Activated CD4-positive, alpha-beta memory T cell treated with anti-CD3 and anti-CD28 coated beads for 36 hours (primary cell): ENCODE results near the gene KCNJ5. TPM values are rescaled to one million over a fixed set of nuclear protein-coding genes. Genes with fewer than 3 reads are reported as not detected.
A peak's percentile ranks its signal among the peaks of the same experiment; 100 is the strongest.

ENCODE experiments used
- CTCF ChIA-PET: fragments of 350-600 bp; sonication (Branson Sonifier 250); formaldehyde crosslinking; loops from one replicate; lab custom pipeline; 2021; ENCODE audit warnings: antibody characterized with exemption, inconsistent platforms; lab: Charles Lee
- POLR2A ChIA-PET: fragments of 350-600 bp; sonication (Branson Sonifier 250); formaldehyde crosslinking; loops from one replicate; lab custom pipeline; 2021; ENCODE audit warnings: antibody characterized with exemption; lab: Charles Lee
- DNase-seq: peaks from one replicate; pipeline ENCODE4 v3.0.0-alpha.2; 2020
- H3K27ac Mint-ChIP-seq: one replicate; pipeline ENCODE4 v1.8.0; 2021; ENCODE audit warnings: mixed read lengths
- H3K27me3 Mint-ChIP-seq: one replicate; pipeline ENCODE4 v1.8.0; 2021; ENCODE audit warnings: mixed read lengths
- H3K36me3 Mint-ChIP-seq: one replicate; pipeline ENCODE4 v1.8.0; 2021; ENCODE audit warnings: mixed read lengths
- H3K4me1 Mint-ChIP-seq: one replicate; pipeline ENCODE4 v1.8.0; 2021; ENCODE audit warnings: low read depth, mixed read lengths
- H3K4me3 Mint-ChIP-seq: one replicate; pipeline ENCODE4 v1.8.0; 2021; ENCODE audit warnings: mild to moderate bottlenecking, mixed read lengths
- H3K9me3 Mint-ChIP-seq: one replicate; pipeline ENCODE4 v1.8.0; 2021; ENCODE audit warnings: mixed read lengths
- intact Hi-C: fragments of 100-400 bp; cut with micrococcal nuclease; formaldehyde crosslinking; loops from one replicate; pipeline ENCODE4 v1.15.1; 2023
- total RNA-seq, 2 experiments: library from RNA; stranded (reverse); gene quantifications; one replicate each; pipeline ENCODE4 v1.2.3, GENCODE V29; 2021

The KCNJ5 gene
- total RNA-seq = not detected

DNA sequence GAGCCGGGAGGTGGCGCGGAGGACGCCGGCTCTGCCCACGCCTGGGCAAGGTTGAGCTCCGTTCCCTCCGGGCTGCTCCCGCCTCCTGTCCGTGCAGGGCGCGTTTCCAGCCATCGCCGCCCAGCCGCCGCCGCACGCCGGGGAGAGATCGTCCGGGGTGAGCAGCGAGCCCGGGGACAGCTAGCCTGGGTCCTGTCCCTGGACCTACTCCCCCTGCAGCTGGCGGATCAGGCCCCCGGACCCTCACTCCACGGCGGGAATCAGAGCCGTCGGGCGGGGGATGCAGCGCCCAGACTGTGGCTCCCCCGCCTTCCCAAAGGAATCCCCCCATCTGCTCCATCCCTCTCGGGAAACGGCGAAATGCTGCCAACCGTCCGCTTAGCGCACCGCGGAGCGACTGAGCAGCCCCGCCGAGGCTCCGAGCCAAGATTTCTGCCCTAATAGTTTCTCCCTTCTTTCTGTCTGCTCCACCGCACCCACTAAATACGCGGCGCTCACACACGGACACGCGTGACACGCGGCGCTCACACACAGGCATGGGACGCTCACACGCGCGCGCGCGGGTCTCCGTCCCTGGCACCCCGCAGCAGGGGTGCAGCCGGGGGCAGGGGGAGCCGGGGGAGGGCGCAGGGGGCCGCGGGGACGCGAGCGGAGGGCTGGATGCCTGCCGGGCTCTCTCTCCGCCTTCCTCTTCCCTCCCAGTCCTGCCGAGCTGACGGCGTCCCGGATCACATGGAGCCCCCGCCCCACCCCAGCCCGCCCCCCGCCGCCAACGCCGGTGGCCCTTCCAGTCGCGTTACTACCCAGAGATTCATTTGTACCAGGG lies at the start of gene KCNJ5:
Gene KCNJ5 (plus strand): TSS at position 814 of the 826 bp plus-strand sequence. CDS start 19,918 bp downstream, outside the sequence.
- ChIA-PET CTCF (interaction anchor here (1.0 to 6.4 kb wide), 4 partner anchors 9 to 66 kb away, joined by 3 to 31 read pairs (median 5); no protein-coding TSS in a partner anchor), POLR2A (no interaction called here)
- intact Hi-C loops = no loop called here
- no peaks in the 10 kb centered on the region for H3K36me3 Mint-ChIP-seq
- H3K27me3 Mint-ChIP-seq = peaks cover 38% of the 10 kb centered on the region
- H3K9me3 Mint-ChIP-seq = no peaks in the 10 kb centered on the region
- H3K4me1 Mint-ChIP-seq = peaks cover 3% of the 10 kb centered on the region
- H3K4me3 Mint-ChIP-seq = peak within 1 kb of the TSS; percentile 63
- no peak within 1 kb of the TSS for H3K27ac Mint-ChIP-seq
- DNase-seq = no peak

- H3K27ac Mint-ChIP-seq = no peak overlapping the region
- H3K9me3 Mint-ChIP-seq = no peaks in the 10 kb centered on the region
- CTCF ChIA-PET = no interaction called here
- H3K27me3 Mint-ChIP-seq = no peaks in the 10 kb centered on the region
- intact Hi-C loops = no loop called here
- POLR2A ChIA-PET = no interaction called here
- H3K4me1 Mint-ChIP-seq = peaks cover 87% of the 10 kb centered on the region
- DNase-seq = no peak
- no peaks in the 10 kb centered on the region for H3K36me3 Mint-ChIP-seq
- H3K4me3 Mint-ChIP-seq = no peak overlapping the region
These were observed 49.6 kb upstream of the KCNJ5 start for GRCh38 chr11:128841461-128842072.

DNA sequence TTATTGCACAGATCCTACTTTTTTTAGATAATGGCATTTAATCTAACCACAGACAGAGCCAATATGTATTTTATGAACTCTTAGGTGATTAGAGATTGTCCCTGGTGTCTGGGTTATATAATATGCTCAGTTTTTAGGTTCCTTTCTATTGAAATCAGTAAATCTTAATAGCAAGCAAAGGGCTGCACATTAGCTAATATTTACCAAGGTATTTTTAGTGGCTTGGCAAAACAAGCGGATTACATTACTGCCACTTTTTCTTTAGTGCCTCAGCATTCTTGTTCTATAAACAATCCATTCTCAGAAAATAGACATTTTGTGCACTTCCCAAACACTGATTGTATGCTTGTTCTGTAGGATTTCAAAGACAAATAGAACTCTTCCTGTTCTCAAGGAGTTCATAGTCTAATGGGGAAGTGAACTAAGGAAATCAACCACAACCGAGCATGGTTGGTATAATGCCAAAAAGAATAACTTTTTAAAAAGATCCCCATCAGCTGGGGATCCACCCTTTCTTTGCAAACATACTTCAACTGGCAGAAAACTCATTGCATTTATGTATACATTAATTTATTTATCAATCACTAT lies 47.9 kb upstream of the KCNJ5 start:
- no peaks in the 10 kb centered on the region for H3K36me3 Mint-ChIP-seq
- H3K27me3 Mint-ChIP-seq = no peaks in the 10 kb centered on the region
- no peak overlapping the region for H3K4me3 Mint-ChIP-seq
- ChIA-PET CTCF (interaction anchor here (3.2 to 5.3 kb wide), 3 partner anchors 13 to 686 kb away, joined by 19 to 38 read pairs (median 24); no protein-coding TSS in a partner anchor), POLR2A (no interaction called here)
- no peaks in the 10 kb centered on the region for H3K9me3 Mint-ChIP-seq
- intact Hi-C loops = no loop called here
- no peak overlapping the region for H3K27ac Mint-ChIP-seq
- no peak for DNase-seq
- H3K4me1 Mint-ChIP-seq = peaks cover 74% of the 10 kb centered on the region

DNA sequence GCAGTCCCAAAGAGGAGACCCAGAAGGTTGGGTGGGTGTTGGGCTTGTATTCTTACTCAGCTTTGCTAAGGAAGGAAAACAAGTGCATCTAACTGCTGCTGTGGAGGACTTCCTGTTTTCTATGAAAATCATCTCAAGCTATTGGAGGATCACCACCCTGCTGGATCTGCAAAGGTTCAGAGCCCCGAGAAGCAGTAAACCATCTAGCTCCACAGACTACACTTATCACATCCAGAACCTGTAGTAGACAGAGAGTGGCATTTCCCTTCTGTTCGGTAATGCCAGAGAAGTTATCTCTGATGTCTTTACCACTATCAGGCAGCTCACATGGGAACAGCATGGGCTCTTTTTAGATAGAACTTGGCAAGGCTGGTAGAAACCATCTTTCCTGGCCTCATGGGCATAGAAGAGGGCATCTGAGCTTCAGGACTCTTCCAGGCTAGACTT lies 45.8 kb upstream of the KCNJ5 start:
- ChIA-PET CTCF (interaction anchor here (0.6 to 5.3 kb wide), 4 partner anchors 14 to 688 kb away, joined by 6 to 38 read pairs (median 22); no protein-coding TSS in a partner anchor), POLR2A (interaction anchor here (0.7 kb wide), 2 partner anchors 8 to 111 kb away, joined by 3 read pairs; no protein-coding TSS in a partner anchor)
- peak; percentile 26 for DNase-seq
- Mint-ChIP-seq H3K4me3 (no peak overlapping the region), H3K4me1 (peaks cover 55% of the 10 kb centered on the region), H3K36me3 (no peaks in the 10 kb centered on the region), H3K27ac (peak overlapping the region; percentile 47), H3K27me3 (no peaks in the 10 kb centered on the region), H3K9me3 (no peaks in the 10 kb centered on the region)
- intact Hi-C loops = loop anchor here (2.0 to 5.0 kb wide), 3 partner anchors 13 to 813 kb away; no protein-coding TSS in a partner anchor

- Mint-ChIP-seq H3K27ac (no peak overlapping the region), H3K4me1 (peaks cover 41% of the 10 kb centered on the region), H3K36me3 (no peaks in the 10 kb centered on the region), H3K9me3 (no peaks in the 10 kb centered on the region), H3K4me3 (no peak overlapping the region), H3K27me3 (no peaks in the 10 kb centered on the region)
- POLR2A ChIA-PET = no interaction called here
- intact Hi-C loops = loop anchor here (5.0 kb wide), 2 partner anchors 675 to 815 kb away; no protein-coding TSS in a partner anchor
- DNase-seq = no peak
- CTCF ChIA-PET = interaction anchor here (1.1 to 5.3 kb wide), 9 partner anchors 8 to 688 kb away, joined by 3 to 38 read pairs (median 7); no protein-coding TSS in a partner anchor
These were observed 44.2 kb upstream of the KCNJ5 start for GRCh38 chr11:128846985-128847384.

DNA sequence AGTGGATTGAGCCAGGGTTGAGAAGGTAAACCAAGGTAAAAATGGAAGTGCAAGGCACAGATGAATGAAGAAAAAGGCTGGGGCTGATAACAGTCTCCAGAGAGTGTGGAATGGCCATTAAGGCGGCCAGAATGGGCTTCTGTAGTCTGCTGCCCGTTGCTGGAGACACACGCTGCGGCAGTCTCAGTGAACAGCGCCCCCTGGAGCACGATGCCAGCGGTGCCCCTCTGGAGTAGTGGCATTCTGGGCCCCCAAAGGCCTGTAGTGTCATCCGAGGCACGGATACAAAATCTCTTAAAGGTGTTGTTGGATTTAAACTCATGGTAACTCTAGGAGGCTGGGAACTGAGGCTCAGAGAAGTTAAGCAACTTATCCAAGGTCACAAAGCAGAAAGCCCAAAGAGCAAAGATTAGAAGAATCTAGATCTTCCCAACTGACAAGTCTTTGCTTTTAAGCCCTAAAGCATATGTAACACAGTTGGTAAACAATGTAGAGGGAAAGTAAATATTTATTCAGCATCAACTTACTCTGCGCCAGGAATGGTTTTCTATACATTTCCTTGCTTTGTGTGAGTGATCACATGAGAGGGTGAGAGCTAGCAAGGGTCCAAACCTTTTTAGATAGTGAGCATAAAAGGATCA lies 42.2 kb upstream of the KCNJ5 start:
- Mint-ChIP-seq H3K4me3 (no peak overlapping the region), H3K4me1 (peaks cover 23% of the 10 kb centered on the region), H3K27me3 (no peaks in the 10 kb centered on the region), H3K9me3 (no peaks in the 10 kb centered on the region), H3K36me3 (no peaks in the 10 kb centered on the region), H3K27ac (no peak overlapping the region)
- ChIA-PET POLR2A (no interaction called here), CTCF (interaction anchor here (0.7 to 5.3 kb wide), 16 partner anchors 8 to 698 kb away, joined by 3 to 38 read pairs (median 5); no protein-coding TSS in a partner anchor)
- DNase-seq = peak; percentile 82
- intact Hi-C loops = loop anchor here (1.0 to 5.0 kb wide), 3 partner anchors 677 to 817 kb away; no protein-coding TSS in a partner anchor

DNA sequence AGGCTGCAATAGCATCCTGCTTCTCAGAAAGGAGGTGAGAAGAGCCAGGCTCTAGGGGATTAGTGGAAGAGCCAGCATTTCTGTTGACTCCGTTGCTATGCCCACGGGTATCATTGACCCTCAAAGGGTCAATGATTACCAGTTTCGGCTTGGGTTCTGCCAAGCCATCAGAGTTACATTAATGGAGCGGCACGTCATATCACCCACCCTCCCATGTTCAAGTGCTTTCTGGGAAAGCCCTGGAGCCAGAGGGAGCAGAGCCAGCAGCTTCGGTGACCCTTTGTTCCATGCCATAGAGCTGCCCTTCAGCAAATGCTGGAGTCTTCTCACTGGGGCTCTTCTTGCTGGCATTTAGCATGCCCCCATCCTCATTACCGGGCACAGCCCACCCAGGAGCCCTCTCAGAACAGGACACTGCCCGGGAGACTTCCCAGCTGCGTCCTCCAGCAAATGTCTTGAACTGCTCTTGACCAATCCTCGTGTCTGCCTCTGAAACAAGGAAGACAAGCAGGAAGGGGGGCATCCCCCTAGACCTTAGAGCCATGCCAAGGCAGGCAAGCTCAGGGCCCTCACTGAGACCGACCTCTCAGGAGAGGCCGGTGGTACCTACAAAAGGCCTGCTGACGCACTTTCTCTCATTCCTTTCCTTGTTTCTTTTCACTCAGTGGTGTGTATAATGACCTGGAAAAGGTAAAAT lies 38.7 kb upstream of the KCNJ5 start:
- Mint-ChIP-seq H3K4me3 (no peak overlapping the region), H3K36me3 (no peaks in the 10 kb centered on the region), H3K4me1 (peaks cover 2% of the 10 kb centered on the region), H3K9me3 (no peaks in the 10 kb centered on the region), H3K27me3 (no peaks in the 10 kb centered on the region), H3K27ac (no peak overlapping the region)
- intact Hi-C loops = no loop called here
- CTCF ChIA-PET = interaction anchor here (1.0 to 1.3 kb wide), 3 partner anchors 681 to 695 kb away, joined by 3 to 5 read pairs (median 5); no protein-coding TSS in a partner anchor
- DNase-seq = no peak
- POLR2A ChIA-PET = no interaction called here

- Mint-ChIP-seq H3K4me1 (no peaks in the 10 kb centered on the region), H3K36me3 (no peaks in the 10 kb centered on the region), H3K4me3 (no peak overlapping the region), H3K27ac (no peak overlapping the region), H3K27me3 (no peaks in the 10 kb centered on the region), H3K9me3 (no peaks in the 10 kb centered on the region)
- POLR2A ChIA-PET = interaction anchor here (0.6 kb wide), 1 partner anchor 8 kb away, joined by 3 read pairs; no protein-coding TSS in a partner anchor
- intact Hi-C loops = no loop called here
- DNase-seq = no peak
- CTCF ChIA-PET = interaction anchor here (1.3 kb wide), 1 partner anchor 696 kb away, joined by 5 read pairs; no protein-coding TSS in a partner anchor
These were observed 37.6 kb upstream of the KCNJ5 start for GRCh38 chr11:128853559-128853958.

GRCh38 chr11:128854841-128855240 lies 36.3 kb upstream of the KCNJ5 start:
- no peak for DNase-seq
- no peak overlapping the region for H3K27ac Mint-ChIP-seq
- no peaks in the 10 kb centered on the region for H3K4me1 Mint-ChIP-seq
- CTCF ChIA-PET = interaction anchor here (0.9 to 1.3 kb wide), 2 partner anchors 8 to 683 kb away, joined by 3 to 4 read pairs; no protein-coding TSS in a partner anchor
- no peaks in the 10 kb centered on the region for H3K9me3 Mint-ChIP-seq
- no peaks in the 10 kb centered on the region for H3K27me3 Mint-ChIP-seq
- POLR2A ChIA-PET = no interaction called here
- H3K4me3 Mint-ChIP-seq = no peak overlapping the region
- H3K36me3 Mint-ChIP-seq = no peaks in the 10 kb centered on the region
- intact Hi-C loops = no loop called here

- intact Hi-C loops = no loop called here
- H3K9me3 Mint-ChIP-seq = no peaks in the 10 kb centered on the region
- H3K36me3 Mint-ChIP-seq = no peaks in the 10 kb centered on the region
- peaks cover 4% of the 10 kb centered on the region for H3K4me1 Mint-ChIP-seq
- peaks cover 2% of the 10 kb centered on the region for H3K27me3 Mint-ChIP-seq
- ChIA-PET CTCF (interaction anchor here (0.7 to 5.8 kb wide), 7 partner anchors 10 to 827 kb away, joined by 3 to 38 read pairs (median 4); no protein-coding TSS in a partner anchor), POLR2A (no interaction called here)
- no peak overlapping the region for H3K4me3 Mint-ChIP-seq
- H3K27ac Mint-ChIP-seq = no peak overlapping the region
- DNase-seq = no peak
These were observed 34.9 kb upstream of the KCNJ5 start for GRCh38 chr11:128856241-128856640.
